Sciatic nerve (tissue), 2 donors: ENCODE measurements around the gene TUBB6. TPM values are rescaled to one million over a fixed set of nuclear protein-coding genes. Genes with fewer than 3 reads are reported as not detected.

ENCODE experiments used
- ATAC-seq: fragments of 200-7000 bp; cut with Tn5 transposase; one replicate; pipeline ENCODE4 v1.9.1; 2020; ENCODE audit warnings: mild to moderate bottlenecking, moderate library complexity
- DNase-seq: peaks from one replicate; pipeline ENCODE4 v3.0.0-alpha.2; 2020; ENCODE audit warnings: low spot score
- intact Hi-C: fragments of 100-400 bp; cut with DNase I; formaldehyde crosslinking; loops from one replicate; pipeline ENCODE4 v1.14.2; 2022
- total RNA-seq: library from RNA; stranded (reverse); fragmentation: NEBNext Ultra II Directional; extraction: Animal tissue kit (Norgen Biotek cat#: 25700); gene quantifications from one replicate; pipeline ENCODE4 v1.2.1, GENCODE V29; 2021
- donor health status: DM: no; HTN: no; CAD: no.
- donor health status: DM: no; HTN: no; CAD: no.

Gene TUBB6
- total RNA-seq, 1 donor from 2014 or later: 141 TPM

DNA sequence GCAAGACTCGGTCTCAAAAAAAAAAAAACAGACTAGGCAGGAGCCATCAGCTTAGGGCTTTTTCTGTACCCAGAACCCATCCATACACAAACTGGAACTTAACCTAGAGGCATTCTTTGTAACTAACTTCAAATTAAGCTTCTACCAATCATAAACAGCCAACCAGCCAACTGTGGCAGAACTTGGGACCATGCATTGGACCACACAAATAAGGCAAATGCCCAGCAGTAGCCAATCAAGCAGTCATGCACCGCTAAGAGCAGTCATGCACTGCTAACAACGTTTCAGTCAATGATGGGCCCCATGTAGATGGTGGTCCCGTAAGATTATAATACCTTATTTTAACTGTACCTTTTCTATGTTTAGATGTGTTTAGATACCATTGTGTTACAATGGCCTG, 22.7 kb downstream of the TUBB6 start:
- no peak for DNase-seq
- ATAC-seq: no peak
- intact Hi-C loops: no loop called here

DNA sequence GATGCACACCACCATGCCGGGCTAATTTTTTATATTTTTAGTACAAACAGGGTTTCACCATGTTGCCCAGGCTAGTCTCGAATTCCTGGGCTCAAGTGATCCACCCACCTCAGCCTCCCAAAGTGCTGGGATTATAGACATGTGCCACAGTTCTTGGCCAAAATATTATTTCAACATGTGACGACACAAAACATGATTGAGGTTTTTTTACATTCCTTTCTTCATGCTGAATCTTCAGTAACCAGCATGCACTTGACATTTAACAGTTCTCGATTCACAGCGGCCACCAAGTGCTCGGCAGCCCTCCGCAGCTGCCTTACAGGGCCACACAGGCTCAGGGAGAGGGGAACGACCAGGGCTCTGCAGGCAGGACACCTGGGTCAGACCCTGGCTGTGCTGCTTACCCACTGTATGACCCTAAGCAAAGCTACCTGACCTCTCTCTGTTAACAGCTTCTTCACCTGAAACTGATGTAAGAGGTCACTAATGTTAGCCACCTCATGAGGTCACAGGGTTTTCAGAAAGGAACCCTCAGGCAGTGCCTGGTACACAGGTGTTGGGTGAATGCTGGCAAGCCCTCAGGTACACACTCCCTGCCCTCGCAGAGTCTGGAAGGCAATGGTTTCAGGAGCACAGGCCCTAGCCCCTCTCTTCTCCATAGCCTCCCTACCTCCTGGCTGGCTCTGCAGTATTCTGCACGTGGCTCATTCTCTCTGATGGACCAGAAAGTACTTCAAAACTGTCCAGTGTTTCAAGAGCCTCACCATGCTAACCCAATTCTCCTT, 25.7 kb downstream of the TUBB6 start:
- ATAC-seq: peak; percentile 35
- intact Hi-C loops: no loop called here
- no peak for DNase-seq

DNA sequence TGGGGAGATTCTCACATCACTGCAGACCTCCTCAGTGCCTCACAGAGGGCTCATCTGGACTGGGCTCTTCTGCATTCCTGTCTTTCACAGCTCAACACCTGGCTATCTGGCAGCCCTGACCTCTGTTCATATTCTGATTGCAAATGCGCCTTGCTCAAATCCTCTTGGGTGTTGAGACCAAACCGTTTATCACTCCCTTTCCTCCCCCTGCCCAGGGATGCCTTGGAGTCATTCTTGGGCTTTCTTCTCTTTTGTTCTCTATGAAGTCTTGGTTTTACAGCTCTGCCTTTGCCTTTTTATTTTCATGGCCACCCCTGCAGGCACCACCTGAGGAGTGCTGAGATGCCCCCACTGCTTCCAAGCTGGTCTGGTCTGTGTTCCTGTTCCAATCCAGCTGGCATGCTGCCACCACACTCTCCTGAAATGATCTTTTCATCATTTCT, 26.3 kb downstream of the TUBB6 start:
- ATAC-seq (no peak), DNase-seq (no peak)
- intact Hi-C loops: no loop called here

DNA sequence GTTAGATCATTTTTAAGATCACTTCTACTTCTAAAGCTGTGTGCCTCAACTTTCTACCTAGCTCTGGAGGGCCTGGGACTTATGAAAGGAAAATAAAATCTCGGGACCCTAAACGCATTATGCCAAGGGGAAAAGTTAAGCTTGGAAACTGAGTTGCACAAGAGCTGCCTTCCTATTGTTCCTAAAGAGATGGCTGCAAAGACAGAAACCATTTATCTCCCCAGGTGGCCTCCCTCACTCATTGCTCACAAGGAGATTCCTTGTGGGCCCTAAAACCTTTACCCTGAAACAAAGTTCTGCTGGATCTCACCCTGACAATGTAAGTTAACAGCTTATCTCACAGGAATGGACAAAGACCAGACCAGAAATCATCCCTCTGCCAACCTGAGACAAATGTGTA, 26.8 kb downstream of the TUBB6 start:
- no peak for ATAC-seq
- intact Hi-C loops: no loop called here
- DNase-seq: no peak

DNA sequence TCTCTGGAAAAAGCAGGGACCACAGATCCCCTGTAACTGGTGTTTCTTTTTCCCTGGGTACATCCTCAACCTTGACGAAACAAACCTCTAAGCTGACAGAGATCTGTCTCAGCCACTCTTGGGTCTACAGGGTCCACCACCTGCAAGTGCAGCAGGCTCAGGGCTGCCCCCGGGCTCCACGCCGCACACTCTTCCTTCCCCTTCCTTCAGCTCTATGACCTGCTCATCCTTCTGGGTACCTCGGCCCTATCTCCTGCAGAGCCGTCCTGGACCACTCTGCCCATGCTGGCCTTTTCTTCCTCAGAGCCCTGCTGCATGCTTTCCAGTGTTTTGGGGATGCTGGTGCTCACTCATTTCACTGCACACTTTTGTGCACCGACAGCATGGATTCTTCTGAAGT, 27.5 kb downstream of the TUBB6 start:
- intact Hi-C loops: no loop called here
- DNase-seq (no peak), ATAC-seq (no peak)

DNA sequence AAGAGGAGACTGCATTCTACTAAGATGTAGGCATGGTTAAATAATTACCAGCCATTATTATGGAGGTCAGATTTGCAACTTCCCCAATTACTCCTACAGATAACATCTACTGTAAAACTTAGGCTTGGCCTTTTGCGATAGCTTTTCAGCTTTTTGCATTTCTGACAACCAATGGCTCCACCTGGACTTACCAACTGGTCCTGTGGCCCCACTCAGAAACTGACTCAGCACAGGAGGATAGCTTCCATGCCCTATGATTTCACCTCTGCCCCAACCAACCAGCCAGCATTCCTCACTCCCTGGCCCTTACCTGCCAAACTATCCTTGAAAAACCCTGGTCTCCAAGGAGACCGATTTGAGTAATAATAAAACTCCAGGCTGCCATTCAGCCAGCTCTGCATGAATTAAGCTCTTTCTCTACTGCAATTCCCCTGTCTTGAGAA, 28.2 kb downstream of the TUBB6 start:
- DNase-seq: no peak
- intact Hi-C loops: no loop called here
- no peak for ATAC-seq

DNA sequence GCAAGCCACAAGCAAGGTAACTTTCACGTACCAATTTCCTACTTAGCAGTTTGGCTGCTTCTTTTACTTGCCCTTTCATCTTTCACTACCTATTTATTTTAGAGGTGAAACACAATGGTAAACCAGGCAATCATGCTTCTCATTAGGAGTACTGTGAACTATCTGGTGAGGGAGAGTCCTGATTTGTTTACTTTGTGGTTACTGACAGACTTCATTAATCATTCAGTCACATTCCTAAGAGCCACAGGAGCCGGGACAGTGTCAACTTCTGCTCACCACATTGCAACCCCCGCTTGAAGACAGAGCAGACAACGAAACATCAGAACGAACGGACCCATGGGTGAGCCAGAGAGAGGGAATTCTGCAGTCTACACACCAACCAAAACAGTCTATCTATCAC, 28.8 kb downstream of the TUBB6 start:
- ATAC-seq (no peak), DNase-seq (no peak)
- intact Hi-C loops: no loop called here

DNA sequence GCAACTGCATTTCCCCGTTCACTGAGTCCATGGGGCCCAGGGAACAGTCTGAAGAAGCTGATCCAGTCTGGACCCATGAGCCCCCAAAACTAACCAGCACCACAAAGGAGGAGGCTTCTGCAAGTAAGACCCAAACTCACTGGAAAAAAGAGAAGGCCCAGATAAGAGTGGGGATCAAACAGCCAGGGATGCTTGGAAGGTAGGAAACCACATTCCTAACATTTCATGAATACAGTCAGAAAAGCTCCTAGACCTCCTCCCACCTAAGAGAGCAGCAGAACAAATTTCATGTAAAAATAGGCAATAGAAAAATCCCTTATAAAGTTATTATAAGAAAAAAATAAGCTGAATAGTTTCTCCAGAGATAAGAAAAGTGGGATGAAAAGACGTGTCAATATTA, 30.3 kb downstream of the TUBB6 start:
- intact Hi-C loops: no loop called here
- DNase-seq (no peak), ATAC-seq (no peak)

DNA sequence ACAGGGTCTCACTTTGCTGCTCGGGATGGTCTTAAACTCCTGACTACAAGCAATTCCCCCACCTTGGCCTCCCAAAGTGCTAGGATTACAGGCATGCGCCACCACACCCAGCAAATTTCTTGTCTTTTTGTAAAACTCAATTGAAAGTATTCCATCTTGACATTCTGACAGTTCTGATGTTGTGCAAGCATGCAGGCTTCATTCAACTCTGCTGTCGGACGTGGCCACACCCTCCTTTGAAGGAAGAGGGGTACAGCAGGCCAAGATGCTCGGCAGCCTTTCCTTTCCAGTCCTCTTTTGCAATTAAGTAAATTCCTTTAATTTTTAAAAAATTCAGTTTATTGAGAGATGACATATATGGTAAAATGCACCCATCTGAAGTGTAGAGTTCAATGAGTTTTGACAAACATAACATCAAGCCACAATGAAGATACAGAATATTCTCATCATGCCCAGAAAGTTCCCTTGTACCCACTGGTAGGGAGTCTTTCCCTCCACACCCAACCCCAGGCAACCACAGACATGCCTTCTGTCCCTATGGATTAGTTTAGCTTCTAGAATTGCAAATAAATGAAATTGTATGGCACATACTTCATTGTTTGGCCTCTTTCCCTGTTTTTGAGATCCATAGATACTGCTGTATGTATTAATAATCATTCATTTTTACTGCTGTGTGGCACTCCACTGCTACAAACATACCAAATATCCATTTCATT, 33.1 kb downstream of the TUBB6 start:
- no peak for ATAC-seq
- no peak for DNase-seq
- intact Hi-C loops: no loop called here

DNA sequence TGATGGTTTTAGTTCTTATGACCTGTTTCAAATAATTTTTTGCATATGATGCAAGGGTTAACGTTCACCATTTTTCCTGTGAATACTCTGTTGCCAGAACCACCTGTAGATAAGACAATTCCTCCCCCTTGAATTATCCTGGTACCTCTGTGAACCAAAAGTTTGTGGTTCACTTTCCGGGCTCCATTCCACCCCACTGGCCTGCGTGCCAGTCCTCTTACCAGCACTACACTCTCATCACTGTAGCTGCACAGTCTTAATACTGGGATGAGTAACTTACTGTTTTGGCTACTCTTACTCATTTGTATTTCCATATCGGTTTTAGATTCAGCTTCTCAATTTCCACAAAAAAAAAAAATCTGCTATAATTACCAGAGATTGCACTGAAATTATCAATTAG, 34.6 kb downstream of the TUBB6 start:
- ATAC-seq (no peak), DNase-seq (no peak)
- intact Hi-C loops: no loop called here

DNA sequence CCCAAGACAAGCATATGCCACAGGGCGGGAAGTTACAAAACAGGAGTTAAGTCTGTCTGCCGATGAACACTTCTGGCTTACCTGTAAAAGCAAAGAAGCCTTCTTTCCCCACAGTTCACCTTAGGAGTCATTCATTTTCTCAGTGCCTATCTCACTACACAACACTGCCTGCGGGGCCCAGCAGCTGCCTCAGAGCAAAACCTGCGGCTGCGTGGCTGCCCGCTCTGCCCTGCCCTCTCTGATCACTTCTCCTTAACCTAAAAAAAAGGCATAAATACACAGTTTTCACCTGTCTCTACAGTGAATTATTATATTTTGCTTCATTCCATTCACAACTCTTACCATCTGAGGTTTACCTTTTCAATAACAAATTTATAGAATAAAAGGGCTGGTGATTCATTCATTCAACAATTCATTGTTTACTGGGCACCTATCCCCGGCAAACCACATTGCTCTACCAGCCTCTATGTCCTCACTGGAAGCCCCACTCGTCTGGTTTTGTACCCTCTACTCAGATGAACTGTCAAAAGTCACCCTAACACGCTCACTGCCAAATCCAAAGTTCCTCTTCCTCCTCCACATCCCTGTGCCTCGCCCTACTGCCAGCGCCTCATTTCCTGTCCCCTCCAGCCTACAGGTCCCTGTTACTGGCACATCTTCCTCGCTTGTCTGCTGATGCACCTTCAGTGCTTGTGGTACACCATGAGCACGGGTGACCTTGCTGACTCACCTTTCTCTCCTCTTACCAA, 37.6 kb downstream of the TUBB6 start:
- ATAC-seq: no peak

DNA sequence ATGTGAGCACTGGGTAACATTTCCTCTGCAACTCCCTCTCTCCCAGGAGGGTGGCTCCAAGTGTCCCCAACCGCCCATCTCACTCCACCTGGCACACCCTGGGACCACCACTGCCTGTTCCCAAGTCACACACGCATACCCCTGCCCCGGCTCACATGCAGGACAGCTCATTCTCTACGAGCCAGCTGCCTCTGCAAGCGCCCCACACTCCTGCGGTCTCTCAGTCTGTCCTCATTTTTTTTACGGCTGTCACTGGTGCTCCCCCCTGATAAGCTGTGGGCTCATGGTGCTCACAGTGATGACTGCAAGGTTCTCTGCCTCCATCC, 38.2 kb downstream of the TUBB6 start:
- ATAC-seq (no peak), DNase-seq (no peak)
- intact Hi-C loops: no loop called here

More for the DNA sequence above, 37.6 kb downstream of the TUBB6 start:
- DNase-seq: no peak
- intact Hi-C loops: no loop called here

DNA sequence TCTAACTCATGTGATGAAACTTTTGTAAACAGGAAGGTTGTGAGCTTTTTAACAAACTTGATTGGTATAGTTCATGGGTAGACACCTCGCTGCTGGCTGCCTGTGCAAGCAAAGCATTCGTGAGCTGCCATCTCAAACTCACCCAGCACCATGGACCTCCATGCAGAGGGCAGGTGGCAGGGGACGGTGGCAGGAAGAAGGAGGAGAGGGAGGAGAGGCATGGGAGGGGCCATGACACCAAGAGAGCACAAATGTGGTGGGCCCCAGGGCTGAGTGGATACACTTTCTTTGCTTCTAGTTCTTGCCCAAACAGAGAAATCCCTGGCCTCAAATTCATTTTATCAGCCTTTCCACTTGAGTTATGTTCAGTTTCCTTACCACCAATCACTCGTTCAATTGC, 39.9 kb downstream of the TUBB6 start:
- DNase-seq (no peak), ATAC-seq (no peak)
- intact Hi-C loops: no loop called here

DNA sequence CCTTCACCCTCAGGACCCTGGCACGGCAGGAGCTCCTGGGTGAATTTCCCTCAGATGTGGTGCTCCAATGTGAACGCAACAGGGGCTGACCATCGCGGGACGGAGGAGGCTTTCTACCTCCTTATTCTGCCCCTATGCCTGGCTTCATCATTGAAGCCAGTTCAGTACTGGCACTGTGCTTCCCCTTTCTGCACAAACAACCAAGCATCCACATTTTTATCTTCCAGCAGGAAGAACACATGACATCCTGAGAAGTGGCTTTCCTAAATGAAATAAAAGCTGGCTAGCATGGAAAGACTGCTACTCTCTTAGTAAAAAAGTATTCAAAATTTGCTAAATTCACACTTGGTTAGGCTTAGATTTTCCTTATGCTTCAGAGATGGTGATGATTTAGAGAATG, 44.1 kb downstream of the TUBB6 start:
- intact Hi-C loops: no loop called here
- ATAC-seq: no peak

DNA sequence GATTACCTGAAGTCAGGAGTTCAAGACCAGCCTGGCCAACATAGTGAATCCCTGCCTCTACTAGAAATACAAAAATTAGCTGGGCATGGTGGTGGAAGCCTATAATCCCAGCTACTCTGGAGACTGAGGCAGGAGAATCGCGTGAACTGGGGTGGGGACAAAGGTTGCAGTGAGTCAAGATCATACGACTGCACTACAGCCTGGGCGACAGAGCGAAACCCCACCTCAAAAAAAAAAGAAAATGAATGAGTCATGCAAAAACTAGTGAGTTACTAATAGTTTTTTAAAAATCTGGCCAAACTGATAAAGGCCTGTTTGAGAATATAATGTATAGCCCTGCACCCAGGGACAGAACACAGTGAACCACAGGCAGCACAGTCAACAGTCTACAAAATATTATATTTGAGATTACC, 51.5 kb downstream of the TUBB6 start:
- intact Hi-C loops: no loop called here
- DNase-seq: no peak
- no peak for ATAC-seq

More for the DNA sequence above, 44.1 kb downstream of the TUBB6 start:
- DNase-seq: no peak

DNA sequence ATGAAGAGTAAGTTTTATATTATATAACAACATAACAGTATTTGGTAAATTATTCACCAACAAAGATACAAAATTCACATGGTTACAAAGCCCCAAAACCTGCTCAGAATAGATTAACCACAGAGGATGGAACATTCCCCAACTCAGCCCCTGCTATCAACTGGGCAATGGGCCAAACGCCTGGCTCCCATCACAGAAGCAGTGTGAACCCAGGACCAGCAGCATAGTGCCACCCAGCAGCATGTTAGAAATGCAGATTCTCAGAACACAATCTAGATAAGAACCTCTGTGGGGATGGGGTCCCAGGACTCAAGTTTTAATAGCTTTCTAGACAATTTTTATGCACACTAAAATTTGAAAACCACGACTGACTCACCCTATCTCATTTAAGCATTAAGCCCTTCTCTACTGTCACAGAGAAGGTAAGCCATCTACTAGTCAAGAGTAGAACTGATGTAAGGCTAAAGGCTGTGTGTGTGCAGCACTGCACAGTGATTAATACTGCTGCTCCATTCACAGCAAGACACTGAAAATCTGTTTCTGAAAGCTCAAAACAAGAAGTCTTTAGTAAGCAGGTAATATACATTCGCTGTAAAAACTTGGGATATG, 53.8 kb downstream of the TUBB6 start:
- ATAC-seq (peak; percentile 22), DNase-seq (no peak)
- intact Hi-C loops: no loop called here

DNA sequence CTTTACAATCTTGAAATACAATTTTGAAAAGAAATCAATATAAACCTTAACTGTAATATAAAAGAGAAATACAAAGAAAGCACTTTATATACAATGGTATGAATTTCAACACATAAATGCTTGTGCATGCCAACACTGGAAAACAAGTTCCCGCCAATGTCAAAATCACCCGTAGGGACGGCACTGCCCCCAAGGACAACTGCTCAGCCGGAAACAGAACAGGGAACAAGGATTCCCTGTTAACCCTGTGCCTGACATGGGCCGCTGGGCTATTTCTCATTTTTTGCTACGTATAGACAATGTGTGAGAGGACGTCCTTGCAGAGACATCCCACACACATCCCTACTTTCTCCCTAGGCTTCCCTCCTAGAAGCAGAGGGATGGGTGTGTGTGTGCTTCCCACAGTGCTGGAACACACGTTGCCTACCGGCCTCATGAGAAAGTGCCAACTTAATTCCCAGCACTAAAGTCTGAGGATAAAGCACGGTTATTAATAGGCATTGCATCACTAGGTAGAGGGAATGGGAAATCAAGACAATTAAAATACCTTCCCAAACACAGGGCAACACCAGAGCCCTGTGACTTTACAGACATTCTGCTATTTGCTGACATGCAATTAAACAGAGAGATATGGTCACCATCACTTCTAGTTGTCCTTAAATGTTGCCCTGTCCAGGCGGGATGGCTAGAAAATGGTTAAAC, 54.6 kb downstream of the TUBB6 start:
- DNase-seq (no peak), ATAC-seq (no peak)
- intact Hi-C loops: no loop called here

DNA sequence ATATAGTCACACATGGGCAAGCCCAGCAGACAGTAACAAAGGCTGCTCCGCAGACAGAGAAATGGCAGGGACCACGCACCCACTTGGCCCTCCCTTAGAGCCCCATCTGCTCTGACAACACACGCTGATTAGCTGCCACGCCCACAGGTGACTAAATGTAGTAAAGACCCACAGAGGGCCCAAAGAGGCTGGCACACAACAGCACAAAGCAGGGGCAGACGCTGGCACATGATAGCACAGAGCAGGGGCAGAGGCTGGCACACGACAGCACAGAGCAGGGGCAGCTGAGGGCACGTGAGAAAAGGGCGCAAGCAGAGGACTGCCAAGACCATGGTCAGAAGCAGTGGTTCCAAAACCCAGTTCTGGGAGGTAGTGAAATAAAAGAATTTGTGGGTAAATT, 58.3 kb downstream of the TUBB6 start:
- intact Hi-C loops: no loop called here
- DNase-seq: no peak
- ATAC-seq: no peak

DNA sequence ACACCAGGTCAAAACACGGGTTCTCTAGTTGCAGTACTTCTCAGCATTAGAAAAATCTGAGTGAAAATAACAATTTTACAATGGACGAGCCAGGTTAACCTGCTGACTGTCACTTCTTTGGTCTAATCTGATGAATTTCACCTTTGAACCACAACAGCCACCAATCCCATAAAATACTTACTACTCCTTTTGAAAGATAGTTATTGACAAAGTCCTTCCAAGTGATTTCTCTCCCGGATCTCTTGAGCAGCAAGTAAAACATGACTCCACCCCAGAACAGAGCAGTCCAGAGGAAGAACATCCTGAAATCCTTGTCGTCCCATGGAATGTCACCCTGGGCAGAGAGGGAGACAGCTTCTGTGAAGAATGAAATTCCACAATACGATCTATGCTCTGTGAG, 58.7 kb downstream of the TUBB6 start:
- ATAC-seq: no peak
- intact Hi-C loops: no loop called here
- no peak for DNase-seq
